ENCODE measurements around the gene L3MBTL4. TPM values are rescaled to one million over a fixed set of nuclear protein-coding genes. Genes with fewer than 3 reads are reported as not detected.

The L3MBTL4 gene
- total RNA-seq, 1 donor from 2014 or later = 0.34 TPM

DNA sequence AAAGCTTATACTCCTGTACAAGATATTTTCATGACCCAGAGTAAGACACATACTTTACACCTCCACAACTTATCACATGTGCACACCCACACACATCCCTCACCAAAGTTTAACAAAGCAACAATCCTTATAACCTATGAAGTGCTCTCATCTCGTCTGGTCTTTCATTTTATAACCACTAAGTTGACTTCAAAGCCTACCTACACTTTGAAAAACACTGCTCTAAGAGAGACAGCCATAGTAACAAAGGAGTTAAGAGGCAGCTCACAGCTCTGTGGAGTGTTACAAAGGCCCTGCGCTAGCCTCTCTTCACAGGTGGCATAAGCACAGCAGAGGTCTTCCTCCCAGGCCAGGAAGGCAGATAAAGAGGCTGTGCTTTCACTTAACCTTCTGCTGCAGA lies 449.7 kb downstream of the L3MBTL4 start:
- H3K4me2 ChIP-seq = no peak overlapping the region

DNA sequence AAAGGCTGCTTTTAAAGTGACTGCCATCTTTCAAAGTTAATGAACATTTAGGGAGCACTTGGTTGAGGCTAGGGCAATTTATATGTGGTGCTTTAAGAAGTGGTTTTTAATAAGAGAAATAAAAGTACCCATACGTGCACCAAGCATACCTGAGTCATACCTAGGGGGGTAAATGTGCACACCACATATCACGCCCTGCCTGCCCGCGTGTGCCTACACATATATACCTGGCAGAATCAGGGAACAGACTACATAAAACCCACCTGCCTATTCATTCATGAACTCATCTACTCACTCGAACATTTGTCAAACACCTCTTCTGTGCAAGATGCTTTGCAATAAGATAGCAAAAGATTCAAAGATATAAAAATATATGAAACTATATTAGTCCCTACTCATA lies 450.1 kb downstream of the L3MBTL4 start:
- H3F3A ChIP-seq (ENCODE audit: low read depth) = no peaks in the 10 kb centered on the region
- H3K27ac ChIP-seq = no peak overlapping the region
- H3K9ac ChIP-seq = no peak overlapping the region
- Mint-ChIP-seq H3K27ac (no peak overlapping the region), H3K9me3 (no peaks in the 10 kb centered on the region), H3K36me3 (no peaks in the 10 kb centered on the region), H3K27me3 (ENCODE audit: insufficient read depth, low read depth) (no peaks in the 10 kb centered on the region), H3K4me1 (peaks cover 34% of the 10 kb centered on the region), H3K4me3 (no peak overlapping the region)
- no peak overlapping the region for H2AFZ ChIP-seq (replicated peaks)
- no peaks in the 10 kb centered on the region for H3K27me3 ChIP-seq
- no peaks in the 10 kb centered on the region for H3K9me3 ChIP-seq (ENCODE audit: low read depth)
- peaks cover 10% of the 10 kb centered on the region for H3K4me1 ChIP-seq
- no peaks in the 10 kb centered on the region for H3K36me3 ChIP-seq
- no peaks in the 10 kb centered on the region for H3K79me2 ChIP-seq (ENCODE audit: low read depth)
- no peaks in the 10 kb centered on the region for H4K20me1 ChIP-seq (ENCODE audit: low read depth)
- no peak for TF ChIP-seq EZH2 (IDR thresholded peaks at IDR 0.05)
- TF ChIP-seq, protein P1, sequence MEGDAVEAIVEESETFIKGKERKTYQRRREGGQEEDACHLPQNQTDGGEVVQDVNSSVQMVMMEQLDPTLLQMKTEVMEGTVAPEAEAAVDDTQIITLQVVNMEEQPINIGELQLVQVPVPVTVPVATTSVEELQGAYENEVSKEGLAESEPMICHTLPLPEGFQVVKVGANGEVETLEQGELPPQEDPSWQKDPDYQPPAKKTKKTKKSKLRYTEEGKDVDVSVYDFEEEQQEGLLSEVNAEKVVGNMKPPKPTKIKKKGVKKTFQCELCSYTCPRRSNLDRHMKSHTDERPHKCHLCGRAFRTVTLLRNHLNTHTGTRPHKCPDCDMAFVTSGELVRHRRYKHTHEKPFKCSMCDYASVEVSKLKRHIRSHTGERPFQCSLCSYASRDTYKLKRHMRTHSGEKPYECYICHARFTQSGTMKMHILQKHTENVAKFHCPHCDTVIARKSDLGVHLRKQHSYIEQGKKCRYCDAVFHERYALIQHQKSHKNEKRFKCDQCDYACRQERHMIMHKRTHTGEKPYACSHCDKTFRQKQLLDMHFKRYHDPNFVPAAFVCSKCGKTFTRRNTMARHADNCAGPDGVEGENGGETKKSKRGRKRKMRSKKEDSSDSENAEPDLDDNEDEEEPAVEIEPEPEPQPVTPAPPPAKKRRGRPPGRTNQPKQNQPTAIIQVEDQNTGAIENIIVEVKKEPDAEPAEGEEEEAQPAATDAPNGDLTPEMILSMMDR (IDR thresholded peaks at IDR 0.05) = no peak
- TF ChIP-seq EZH2phosphoT487 (IDR thresholded peaks at IDR 0.05) = no peak
- no peak for DNase-seq (ENCODE audit: low spot score)
- no peak overlapping the region for H3K4me2 ChIP-seq
- H3K4me3 ChIP-seq = no peak overlapping the region

More for the DNA sequence above, 449.7 kb downstream of the L3MBTL4 start:
- Mint-ChIP-seq H3K36me3 (no peaks in the 10 kb centered on the region), H3K27me3 (ENCODE audit: insufficient read depth, low read depth) (no peaks in the 10 kb centered on the region), H3K27ac (peak overlapping the region; percentile 33), H3K9me3 (no peaks in the 10 kb centered on the region), H3K4me3 (no peak overlapping the region), H3K4me1 (peaks cover 36% of the 10 kb centered on the region)
- H3F3A ChIP-seq (ENCODE audit: low read depth) = no peaks in the 10 kb centered on the region
- no peaks in the 10 kb centered on the region for H3K36me3 ChIP-seq
- peaks cover 10% of the 10 kb centered on the region for H3K4me1 ChIP-seq
- no peaks in the 10 kb centered on the region for H4K20me1 ChIP-seq (ENCODE audit: low read depth)
- H3K9ac ChIP-seq = no peak overlapping the region
- H3K4me3 ChIP-seq = no peak overlapping the region
- peak; percentile 70 for DNase-seq (ENCODE audit: low spot score)
- no peaks in the 10 kb centered on the region for H3K9me3 ChIP-seq (ENCODE audit: low read depth)
- no peaks in the 10 kb centered on the region for H3K79me2 ChIP-seq (ENCODE audit: low read depth)
- TF ChIP-seq, protein P1 (IDR thresholded peaks at IDR 0.05) = no peak
- TF ChIP-seq EZH2 (IDR thresholded peaks at IDR 0.05) = no peak
- no peak for TF ChIP-seq EZH2phosphoT487 (IDR thresholded peaks at IDR 0.05)
- H3K27me3 ChIP-seq = no peaks in the 10 kb centered on the region
- no peak overlapping the region for H2AFZ ChIP-seq (replicated peaks)
- no peak overlapping the region for H3K27ac ChIP-seq

DNA sequence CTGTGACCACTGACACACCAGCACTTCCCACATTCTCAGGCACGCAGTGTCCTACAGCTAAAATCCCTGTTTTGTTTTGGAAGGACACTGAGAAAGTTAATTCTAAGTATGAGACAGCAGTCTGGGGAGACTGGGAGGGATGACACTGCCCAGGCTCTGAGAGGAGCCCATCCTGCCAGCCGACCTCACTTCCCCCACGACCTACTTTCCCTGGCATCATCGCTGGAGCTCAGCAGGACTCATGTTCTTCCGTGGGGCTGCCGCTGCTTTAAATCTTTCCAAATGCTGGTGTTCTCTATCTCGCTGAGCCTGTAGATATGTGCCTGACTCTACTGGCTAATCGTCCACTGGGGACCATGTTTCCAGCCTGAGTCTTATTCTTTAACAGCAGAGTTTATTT lies 450.6 kb downstream of the L3MBTL4 start:
- Mint-ChIP-seq H3K9me3 (no peaks in the 10 kb centered on the region), H3K36me3 (no peaks in the 10 kb centered on the region), H3K27me3 (ENCODE audit: insufficient read depth, low read depth) (no peaks in the 10 kb centered on the region), H3K4me3 (no peak overlapping the region), H3K27ac (no peak overlapping the region), H3K4me1 (peaks cover 34% of the 10 kb centered on the region)
- no peak overlapping the region for H3K27ac ChIP-seq
- H3K9ac ChIP-seq = no peak overlapping the region
- no peak overlapping the region for H3K4me3 ChIP-seq
- H4K20me1 ChIP-seq (ENCODE audit: low read depth) = no peaks in the 10 kb centered on the region
- peaks cover 10% of the 10 kb centered on the region for H3K4me1 ChIP-seq
- no peaks in the 10 kb centered on the region for H3K9me3 ChIP-seq (ENCODE audit: low read depth)
- H3F3A ChIP-seq (ENCODE audit: low read depth) = no peaks in the 10 kb centered on the region
- no peaks in the 10 kb centered on the region for H3K27me3 ChIP-seq
- H2AFZ ChIP-seq (replicated peaks) = no peak overlapping the region
- TF ChIP-seq, protein P1 (IDR thresholded peaks at IDR 0.05) = no peak
- TF ChIP-seq EZH2 (IDR thresholded peaks at IDR 0.05) = no peak
- no peak for TF ChIP-seq EZH2phosphoT487 (IDR thresholded peaks at IDR 0.05)
- H3K36me3 ChIP-seq = no peaks in the 10 kb centered on the region
- no peak for DNase-seq (ENCODE audit: low spot score)
- H3K79me2 ChIP-seq (ENCODE audit: low read depth) = no peaks in the 10 kb centered on the region
- H3K4me2 ChIP-seq = no peak overlapping the region

Data from neural progenitor cell (in vitro differentiated cells).